SK-N-SH (cell line): Measurements from ENCODE around the gene CYP46A1.

Source experiments
- CHD2 ChIP-seq: fragments of 150-350 bp; IDR thresholded peaks from 2 replicates; pipeline ENCODE4 v1.6.1; 2018; ENCODE audit warnings: low read length; ENCODE audit not compliant: partially characterized antibody
- FOSL2 ChIP-seq: IDR thresholded peaks from 2 replicates; pipeline ENCODE4 v1.4.0; 2012; ENCODE audit warnings: low read depth, mild to moderate bottlenecking, moderate library complexity, borderline replicate concordance
- FOXJ3 ChIP-seq: sonication (generic); formaldehyde crosslinking; IDR thresholded peaks from 2 replicates; pipeline ENCODE4 v1.5.1; 2020; ENCODE audit warnings: mild to moderate bottlenecking, missing genetic modification reagents
- GABPA ChIP-seq: IDR thresholded peaks from 2 replicates; pipeline ENCODE4 v1.4.0; 2012; ENCODE audit warnings: low read depth, mild to moderate bottlenecking
- RAD21 ChIP-seq: IDR thresholded peaks from 2 replicates; pipeline ENCODE4 v1.6.1; 2012; ENCODE audit warnings: mild to moderate bottlenecking, low read length
- SMC3 ChIP-seq: IDR thresholded peaks from 2 replicates; pipeline ENCODE4 v1.6.1; 2012; ENCODE audit warnings: low read depth, low read length, improper control_type of control experiment
- TF ChIP-seq, protein P1 (sequence below): IDR thresholded peaks from 2 replicates; pipeline ENCODE4 v1.4.0; 2012; ENCODE audit warnings: low read depth
- TF ChIP-seq, protein P2 (sequence below): IDR thresholded peaks from 2 replicates; pipeline ENCODE4 v1.4.0; 2012; ENCODE audit warnings: low read depth, borderline replicate concordance
- TF ChIP-seq, protein P3 (sequence below): IDR thresholded peaks from 2 replicates; pipeline ENCODE4 v1.6.1; 2012; ENCODE audit warnings: mild to moderate bottlenecking, low read depth, low read length, moderate library complexity
- TF ChIP-seq, protein P4 (sequence below): fragments of 200-600 bp; sonication (generic); IDR thresholded peaks from 2 replicates; pipeline ENCODE4 v1.6.1; 2017; ENCODE audit warnings: antibody characterized with exemption, mild to moderate bottlenecking, moderate library complexity

DNA sequence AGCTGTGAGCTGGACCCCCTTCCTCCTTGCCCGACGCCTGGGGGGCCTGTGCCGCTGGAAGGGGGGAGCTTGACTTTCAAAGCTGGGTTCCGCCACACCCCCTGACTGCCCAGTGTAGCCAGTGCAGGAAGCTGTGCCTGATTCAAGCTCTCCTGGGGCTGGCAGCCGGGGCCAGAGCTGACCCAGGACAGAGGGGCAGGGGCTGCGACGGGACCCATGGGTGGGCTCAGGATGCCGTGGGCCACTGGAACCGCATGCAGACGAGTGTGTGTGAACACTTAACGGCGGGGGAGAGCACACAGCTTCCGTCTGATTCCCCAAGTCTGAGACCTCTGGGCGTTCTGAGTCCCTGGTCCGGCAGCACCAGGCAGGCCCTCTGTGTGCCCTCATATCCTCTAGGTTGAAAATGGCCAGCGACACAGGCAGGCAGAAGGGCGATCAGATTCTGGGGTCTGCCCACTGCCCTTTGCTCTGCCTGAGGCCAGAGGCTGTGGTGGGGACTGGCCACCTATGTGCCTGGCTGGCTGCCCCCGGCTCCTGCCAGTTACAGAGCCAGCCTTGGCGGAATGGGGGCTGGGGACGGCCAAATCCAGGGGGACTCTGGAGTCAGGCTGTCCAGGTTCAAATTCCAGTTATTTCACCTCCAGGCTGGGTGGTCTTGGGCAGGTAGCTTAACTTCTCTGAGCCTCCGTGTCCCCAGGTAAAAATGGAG, 54.0 kb downstream of the CYP46A1 start:
- TF ChIP-seq FOSL2 (no peak), RAD21 (no peak), GABPA (no peak), FOXJ3 (CRISPR knock-in tag) (no peak), CHD2 (no peak), SMC3 (no peak)
- TF ChIP-seq, protein P1, sequence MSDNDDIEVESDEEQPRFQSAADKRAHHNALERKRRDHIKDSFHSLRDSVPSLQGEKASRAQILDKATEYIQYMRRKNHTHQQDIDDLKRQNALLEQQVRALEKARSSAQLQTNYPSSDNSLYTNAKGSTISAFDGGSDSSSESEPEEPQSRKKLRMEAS = no peak
- TF ChIP-seq, protein P2, sequence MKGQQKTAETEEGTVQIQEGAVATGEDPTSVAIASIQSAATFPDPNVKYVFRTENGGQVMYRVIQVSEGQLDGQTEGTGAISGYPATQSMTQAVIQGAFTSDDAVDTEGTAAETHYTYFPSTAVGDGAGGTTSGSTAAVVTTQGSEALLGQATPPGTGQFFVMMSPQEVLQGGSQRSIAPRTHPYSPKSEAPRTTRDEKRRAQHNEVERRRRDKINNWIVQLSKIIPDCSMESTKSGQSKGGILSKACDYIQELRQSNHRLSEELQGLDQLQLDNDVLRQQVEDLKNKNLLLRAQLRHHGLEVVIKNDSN = no peak
- TF ChIP-seq, protein P3, sequence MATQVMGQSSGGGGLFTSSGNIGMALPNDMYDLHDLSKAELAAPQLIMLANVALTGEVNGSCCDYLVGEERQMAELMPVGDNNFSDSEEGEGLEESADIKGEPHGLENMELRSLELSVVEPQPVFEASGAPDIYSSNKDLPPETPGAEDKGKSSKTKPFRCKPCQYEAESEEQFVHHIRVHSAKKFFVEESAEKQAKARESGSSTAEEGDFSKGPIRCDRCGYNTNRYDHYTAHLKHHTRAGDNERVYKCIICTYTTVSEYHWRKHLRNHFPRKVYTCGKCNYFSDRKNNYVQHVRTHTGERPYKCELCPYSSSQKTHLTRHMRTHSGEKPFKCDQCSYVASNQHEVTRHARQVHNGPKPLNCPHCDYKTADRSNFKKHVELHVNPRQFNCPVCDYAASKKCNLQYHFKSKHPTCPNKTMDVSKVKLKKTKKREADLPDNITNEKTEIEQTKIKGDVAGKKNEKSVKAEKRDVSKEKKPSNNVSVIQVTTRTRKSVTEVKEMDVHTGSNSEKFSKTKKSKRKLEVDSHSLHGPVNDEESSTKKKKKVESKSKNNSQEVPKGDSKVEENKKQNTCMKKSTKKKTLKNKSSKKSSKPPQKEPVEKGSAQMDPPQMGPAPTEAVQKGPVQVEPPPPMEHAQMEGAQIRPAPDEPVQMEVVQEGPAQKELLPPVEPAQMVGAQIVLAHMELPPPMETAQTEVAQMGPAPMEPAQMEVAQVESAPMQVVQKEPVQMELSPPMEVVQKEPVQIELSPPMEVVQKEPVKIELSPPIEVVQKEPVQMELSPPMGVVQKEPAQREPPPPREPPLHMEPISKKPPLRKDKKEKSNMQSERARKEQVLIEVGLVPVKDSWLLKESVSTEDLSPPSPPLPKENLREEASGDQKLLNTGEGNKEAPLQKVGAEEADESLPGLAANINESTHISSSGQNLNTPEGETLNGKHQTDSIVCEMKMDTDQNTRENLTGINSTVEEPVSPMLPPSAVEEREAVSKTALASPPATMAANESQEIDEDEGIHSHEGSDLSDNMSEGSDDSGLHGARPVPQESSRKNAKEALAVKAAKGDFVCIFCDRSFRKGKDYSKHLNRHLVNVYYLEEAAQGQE = no peak
- TF ChIP-seq, protein P4, sequence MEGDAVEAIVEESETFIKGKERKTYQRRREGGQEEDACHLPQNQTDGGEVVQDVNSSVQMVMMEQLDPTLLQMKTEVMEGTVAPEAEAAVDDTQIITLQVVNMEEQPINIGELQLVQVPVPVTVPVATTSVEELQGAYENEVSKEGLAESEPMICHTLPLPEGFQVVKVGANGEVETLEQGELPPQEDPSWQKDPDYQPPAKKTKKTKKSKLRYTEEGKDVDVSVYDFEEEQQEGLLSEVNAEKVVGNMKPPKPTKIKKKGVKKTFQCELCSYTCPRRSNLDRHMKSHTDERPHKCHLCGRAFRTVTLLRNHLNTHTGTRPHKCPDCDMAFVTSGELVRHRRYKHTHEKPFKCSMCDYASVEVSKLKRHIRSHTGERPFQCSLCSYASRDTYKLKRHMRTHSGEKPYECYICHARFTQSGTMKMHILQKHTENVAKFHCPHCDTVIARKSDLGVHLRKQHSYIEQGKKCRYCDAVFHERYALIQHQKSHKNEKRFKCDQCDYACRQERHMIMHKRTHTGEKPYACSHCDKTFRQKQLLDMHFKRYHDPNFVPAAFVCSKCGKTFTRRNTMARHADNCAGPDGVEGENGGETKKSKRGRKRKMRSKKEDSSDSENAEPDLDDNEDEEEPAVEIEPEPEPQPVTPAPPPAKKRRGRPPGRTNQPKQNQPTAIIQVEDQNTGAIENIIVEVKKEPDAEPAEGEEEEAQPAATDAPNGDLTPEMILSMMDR = no peak
